Measurements from ENCODE around the gene SRPX. TPM values are rescaled to one million over a fixed set of nuclear protein-coding genes. Genes with fewer than 3 reads are reported as not detected.
A peak's percentile ranks its signal among the peaks of the same experiment; 100 is the strongest.

SRPX gene
- total and polyA plus RNA-seq, 12 donors = 8.8 to 187 (median 80.0) TPM

GRCh38 chrX:38105216-38105725 is 115.4 kb downstream of the SRPX start:
- DNase-seq = no peak
- peaks cover 6% of the 10 kb centered on the region for H3K27me3 ChIP-seq
- 72 to 97% (median 88%) methylated on average over 6 of the region's 6 CpGs for WGBS, 4 donors
- H3K4me3 ChIP-seq = no peak overlapping the region
- no peaks in the 10 kb centered on the region for H3K36me3 ChIP-seq (replicated peaks in 1 of 2)
- TF ChIP-seq POLR2A (IDR thresholded peaks at IDR 0.05) (no peak), CTCF (IDR thresholded peaks at IDR 0.05) (no peak)
- H3K27ac ChIP-seq = no peak overlapping the region
- H3K9me3 ChIP-seq (replicated peaks in 1 of 3) = no peaks in the 10 kb centered on the region
- intact Hi-C loops (cut with DNase I) = no loop called here
- H3K4me1 ChIP-seq (replicated peaks in 1 of 2) = peaks cover 0 to 4% of the 10 kb centered on the region in 2 donors

- no peak for DNase-seq
- Histone ChIP-seq H3K27me3 (peaks cover 6% of the 10 kb centered on the region), H3K4me1 (replicated peaks in 1 of 2) (peaks cover 0 to 3% of the 10 kb centered on the region in 2 donors), H3K36me3 (replicated peaks in 1 of 2) (no peaks in the 10 kb centered on the region), H3K4me3 (no peak overlapping the region), H3K27ac (no peak overlapping the region), H3K9me3 (replicated peaks in 1 of 3) (peaks cover 0 to 8% (median 0%) of the 10 kb centered on the region in 3 donors)
- 71 to 87% (median 78%) methylated on average over 5 of the region's 5 CpGs for WGBS, 4 donors
- intact Hi-C loops (cut with DNase I) = no loop called here
- TF ChIP-seq POLR2A (IDR thresholded peaks at IDR 0.05) (no peak), CTCF (IDR thresholded peaks at IDR 0.05) (no peak)
Observed at GRCh38 chrX:38103857-38104812, 116.5 kb downstream of the SRPX start.

GRCh38 chrX:38102875-38103274 is 117.8 kb downstream of the SRPX start:
- H3K4me3 ChIP-seq = no peak overlapping the region
- H3K27ac ChIP-seq = peak overlapping the region in 1 of 5 donors; percentile 33
- no peaks in the 10 kb centered on the region for H3K4me1 ChIP-seq (replicated peaks in 1 of 2)
- peaks cover 6% of the 10 kb centered on the region for H3K27me3 ChIP-seq
- no peaks in the 10 kb centered on the region for H3K36me3 ChIP-seq (replicated peaks in 1 of 2)
- no peak for DNase-seq
- WGBS, 4 donors = 62 to 72% (median 66%) methylated on average over 1 of the region's 1 CpG
- intact Hi-C loops (cut with DNase I) = no loop called here
- peaks cover 0 to 12% (median 0%) of the 10 kb centered on the region in 3 donors for H3K9me3 ChIP-seq (replicated peaks in 1 of 3)
- no peak for TF ChIP-seq POLR2A (IDR thresholded peaks at IDR 0.05)
- no peak for TF ChIP-seq CTCF (IDR thresholded peaks at IDR 0.05)

GRCh38 chrX:38102240-38102639 is 118.4 kb downstream of the SRPX start:
- WGBS, 4 donors = 28 to 48% (median 45%) methylated on average over 2 of the region's 2 CpGs

More at GRCh38 chrX:38102240-38102639, 118.4 kb downstream of the SRPX start:
- intact Hi-C loops (cut with DNase I) = no loop called here
- no peaks in the 10 kb centered on the region for H3K36me3 ChIP-seq (replicated peaks in 1 of 2)
- no peak overlapping the region for H3K4me3 ChIP-seq
- TF ChIP-seq CTCF (IDR thresholded peaks at IDR 0.05) (no peak), POLR2A (IDR thresholded peaks at IDR 0.05) (no peak)
- peaks cover 6% of the 10 kb centered on the region for H3K27me3 ChIP-seq
- DNase-seq = peak in 4 of 7 donors; percentile 16 to 50 (median 30)
- H3K4me1 ChIP-seq (replicated peaks in 1 of 2) = no peaks in the 10 kb centered on the region
- H3K9me3 ChIP-seq (replicated peaks in 1 of 3) = peaks cover 0 to 12% (median 0%) of the 10 kb centered on the region in 3 donors
- H3K27ac ChIP-seq = peak overlapping the region in 1 of 5 donors; percentile 33
